Femur (tissue), 1 donor: ENCODE results near the gene PRKAG2.
"Not testable (repeated sequence)": the region's sequence is repeated elsewhere in the genome, so short reads cannot be mapped to it uniquely, and the experiment has no call there.

Source experiments
- DNase-seq: peaks from one replicate; pipeline ENCODE4 v3.0.0-alpha.2; 2017

The PRKAG2 gene

DNA sequence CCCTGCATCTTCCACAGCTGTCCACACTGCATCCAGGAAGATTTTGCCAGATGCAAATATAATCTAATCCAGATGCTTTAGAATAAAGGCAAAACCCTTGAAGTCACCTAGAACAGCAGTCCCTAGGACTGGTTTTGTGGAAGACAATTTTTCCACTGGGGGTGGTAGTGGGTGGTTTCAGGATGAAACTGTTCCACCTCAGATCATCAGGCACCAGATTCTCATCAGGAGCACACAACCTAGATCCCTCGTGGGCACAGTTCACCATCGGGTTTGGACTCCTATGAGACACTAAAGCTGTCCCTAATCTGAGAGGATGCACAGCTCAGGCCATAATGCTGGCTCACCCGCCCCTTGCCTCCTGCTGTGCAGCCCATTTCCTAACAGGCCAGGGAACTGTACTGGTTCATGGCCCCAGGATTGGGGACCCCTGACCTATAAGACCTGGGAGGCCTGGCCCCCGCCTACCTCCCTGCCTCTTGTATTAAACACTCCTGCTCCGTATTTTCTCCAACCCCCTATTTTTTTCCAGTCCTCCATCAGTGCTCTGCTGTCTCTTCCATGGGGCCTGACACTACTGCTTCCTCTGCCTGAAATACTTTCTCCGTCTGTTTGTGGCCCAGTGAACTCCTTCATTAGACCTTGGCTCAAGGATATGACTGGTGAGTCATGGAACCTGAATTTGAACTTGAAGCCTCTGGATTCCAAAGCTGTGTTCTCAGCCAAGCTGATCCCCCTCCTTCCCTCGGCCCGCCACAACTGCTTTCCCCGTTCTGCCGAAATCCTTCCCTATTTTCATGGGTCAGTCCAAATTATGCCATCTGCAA is 277.3 kb downstream of the PRKAG2 start:
- peak; percentile 58 for DNase-seq

DNA sequence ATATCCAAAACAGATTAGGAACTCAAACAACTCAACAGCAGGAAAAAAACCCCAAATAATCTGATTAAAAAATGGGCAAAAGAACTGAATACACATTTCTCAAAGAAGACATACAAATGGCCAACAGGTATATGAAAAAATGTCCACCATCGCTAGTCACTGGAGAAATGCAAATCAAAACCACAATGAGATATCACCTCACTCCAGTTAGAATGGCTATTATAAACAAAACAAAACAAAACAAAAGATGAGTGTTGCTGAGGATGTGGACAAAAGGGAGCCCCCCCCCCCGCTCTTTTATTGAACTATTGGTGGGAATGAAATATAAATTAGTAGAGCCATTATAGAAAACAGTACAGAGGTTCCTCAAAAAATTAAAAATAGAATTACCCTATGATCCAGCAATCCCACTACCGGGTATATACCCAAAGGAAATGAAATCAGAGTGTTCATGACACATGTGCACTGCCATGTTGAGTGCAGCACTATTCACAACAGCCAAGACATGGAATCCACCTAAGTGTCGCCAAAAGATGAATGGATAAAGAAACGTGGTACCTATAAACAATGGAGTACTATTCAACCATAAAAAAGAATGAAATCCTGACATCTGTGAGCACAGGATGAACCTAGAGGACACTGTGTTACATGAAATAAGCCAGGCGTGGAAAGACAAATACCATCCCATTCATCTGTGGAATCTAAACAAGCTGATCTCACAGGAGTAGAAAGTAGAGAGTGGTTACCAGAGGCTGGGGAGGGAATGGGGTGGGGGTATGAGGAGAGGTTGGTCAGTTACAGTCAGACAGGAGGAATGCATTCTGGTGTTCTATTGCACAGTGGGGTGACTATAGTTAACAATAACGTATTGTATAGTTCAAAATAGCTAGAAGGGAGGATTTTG is 279.1 kb downstream of the PRKAG2 start:
- no peak for DNase-seq

DNA sequence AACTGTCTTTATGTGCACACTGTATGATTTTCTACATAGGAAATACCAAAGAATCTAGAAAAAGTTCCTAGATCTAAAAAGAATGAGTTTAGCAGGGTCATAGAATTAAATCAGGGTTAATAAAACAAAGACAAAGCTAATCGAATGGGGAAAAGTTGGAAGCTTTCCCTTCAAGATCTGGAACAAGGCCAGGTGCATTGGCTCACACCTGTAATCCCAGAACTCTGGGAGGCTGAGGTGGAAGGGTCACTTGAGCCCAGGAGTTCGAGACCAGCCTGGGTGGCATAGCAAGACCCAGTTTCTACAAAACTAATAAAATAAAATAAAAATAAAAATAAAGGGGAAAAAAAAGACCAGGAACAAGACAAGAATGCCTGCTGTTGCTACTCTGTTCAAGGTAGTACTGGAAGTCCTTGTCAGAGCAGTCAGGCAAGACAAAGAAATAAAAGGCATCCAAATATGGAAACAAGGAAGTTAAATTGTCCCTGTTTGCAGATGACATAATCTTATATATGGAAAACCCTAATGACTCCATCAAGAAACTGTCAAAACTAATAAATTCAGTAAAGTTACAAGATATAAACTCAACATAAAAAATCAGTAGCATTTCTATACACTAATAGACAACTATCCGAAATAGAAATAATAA is 281.1 kb downstream of the PRKAG2 start:
- no peak for DNase-seq

DNA sequence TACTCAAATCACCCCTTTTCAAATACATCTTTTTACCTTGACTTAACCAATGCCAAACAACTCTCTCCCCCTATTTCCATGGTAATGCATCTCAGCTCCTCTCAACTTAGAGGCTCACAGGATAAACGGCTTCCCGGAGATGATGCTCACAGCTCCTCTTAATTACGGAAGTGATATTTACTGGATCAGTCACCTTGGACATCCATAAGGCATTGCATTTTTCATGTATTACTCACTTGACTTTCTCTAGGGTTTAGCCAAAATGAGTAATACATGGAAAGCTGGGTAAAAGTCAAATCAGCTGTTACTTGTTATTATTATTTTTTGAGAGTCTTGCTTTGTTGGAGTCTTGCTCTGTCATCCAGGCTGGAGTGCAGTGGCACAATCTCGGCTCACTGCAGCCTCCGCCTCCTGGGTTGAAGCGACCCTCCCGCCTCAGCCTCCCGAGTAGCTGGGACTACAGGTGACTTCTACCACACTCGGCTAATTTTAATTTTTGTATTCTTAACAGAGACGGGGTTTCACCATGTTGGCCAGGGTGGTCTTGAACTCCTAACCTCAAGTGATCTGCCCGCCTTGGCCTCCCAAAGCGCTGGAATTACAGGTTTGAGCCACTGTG is 283.9 kb downstream of the PRKAG2 start:
- no peak for DNase-seq

DNA sequence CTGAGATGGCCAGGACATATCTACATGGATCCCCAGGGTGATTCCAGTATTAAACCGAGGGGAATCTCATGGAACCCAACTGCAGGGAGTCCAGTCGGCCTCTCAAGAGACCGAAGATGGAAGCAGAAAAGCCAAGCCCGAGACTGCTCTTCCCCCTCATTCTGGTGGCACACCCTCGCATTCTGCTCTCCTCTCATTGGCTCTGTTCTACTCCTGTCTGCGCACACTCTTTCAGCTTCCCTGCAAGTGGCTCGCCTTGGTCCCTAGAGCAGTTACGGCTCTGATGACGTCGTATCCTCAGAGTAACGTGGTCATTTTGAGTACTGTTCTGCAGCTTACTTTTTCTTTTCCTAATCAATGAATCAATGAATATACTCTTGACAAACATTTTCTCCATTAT is 284.6 kb downstream of the PRKAG2 start:
- DNase-seq = no peak

DNA sequence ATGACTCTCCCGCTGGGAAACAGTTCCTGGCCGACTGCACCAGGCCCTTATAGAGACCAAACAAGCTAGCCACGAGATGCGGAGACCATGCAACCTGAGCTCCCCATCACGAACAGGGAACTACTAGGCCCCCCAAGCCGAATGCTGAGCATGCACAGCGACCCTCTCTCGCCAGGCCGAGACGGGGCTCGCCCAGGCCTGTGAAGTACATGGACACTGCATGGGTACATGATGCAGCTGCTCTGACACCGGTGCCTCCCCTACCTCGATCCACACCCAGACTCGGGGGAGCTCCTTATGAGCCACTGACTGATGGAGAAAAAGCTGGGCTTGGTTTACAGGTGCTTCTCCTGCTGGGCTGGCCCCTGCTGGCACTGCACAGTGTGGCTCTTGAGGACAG is 285.0 kb downstream of the PRKAG2 start:
- DNase-seq = no peak

DNA sequence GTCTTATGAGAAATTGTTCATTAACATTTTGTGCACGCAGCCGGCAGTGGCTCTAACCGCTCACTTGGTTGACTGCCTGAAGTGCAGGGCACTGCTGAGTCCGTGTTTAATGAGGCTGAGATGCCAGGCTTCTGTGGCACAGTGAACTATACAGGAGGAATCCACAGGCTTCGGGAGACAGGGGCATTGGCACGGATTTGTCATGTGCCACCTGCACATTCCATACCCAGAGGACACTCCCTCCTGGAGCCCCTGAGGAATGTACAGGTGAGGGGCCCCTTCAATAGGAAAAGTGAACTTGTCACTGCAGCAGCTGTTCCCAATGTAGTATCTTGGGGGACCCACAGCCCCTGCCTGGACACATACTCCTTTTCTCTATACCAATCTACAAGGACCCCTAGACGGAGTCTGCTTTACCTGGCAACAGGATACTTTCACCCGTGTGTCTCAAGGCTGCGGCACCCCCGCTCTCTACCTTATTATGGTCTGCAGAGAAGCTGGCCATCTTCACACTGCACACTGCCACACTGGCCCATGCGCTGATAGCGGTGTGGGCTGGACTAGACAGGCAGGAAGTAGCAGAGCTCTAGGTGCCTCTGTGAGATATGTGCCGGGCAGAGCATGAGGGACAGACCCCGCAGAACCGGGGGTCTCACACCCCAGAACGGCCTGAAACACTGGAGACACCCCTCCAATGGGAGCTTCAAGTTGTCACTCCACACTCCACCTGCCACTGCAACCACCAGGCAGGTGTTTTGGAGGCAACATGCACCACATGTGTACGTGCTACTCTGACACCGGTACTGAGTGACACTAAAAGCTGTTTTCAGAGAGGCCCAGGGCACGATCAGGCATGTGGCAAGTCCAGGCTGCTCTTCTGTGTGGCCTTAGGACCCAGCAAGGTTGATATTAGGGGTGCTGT is 285.8 kb downstream of the PRKAG2 start:
- DNase-seq = no peak

DNA sequence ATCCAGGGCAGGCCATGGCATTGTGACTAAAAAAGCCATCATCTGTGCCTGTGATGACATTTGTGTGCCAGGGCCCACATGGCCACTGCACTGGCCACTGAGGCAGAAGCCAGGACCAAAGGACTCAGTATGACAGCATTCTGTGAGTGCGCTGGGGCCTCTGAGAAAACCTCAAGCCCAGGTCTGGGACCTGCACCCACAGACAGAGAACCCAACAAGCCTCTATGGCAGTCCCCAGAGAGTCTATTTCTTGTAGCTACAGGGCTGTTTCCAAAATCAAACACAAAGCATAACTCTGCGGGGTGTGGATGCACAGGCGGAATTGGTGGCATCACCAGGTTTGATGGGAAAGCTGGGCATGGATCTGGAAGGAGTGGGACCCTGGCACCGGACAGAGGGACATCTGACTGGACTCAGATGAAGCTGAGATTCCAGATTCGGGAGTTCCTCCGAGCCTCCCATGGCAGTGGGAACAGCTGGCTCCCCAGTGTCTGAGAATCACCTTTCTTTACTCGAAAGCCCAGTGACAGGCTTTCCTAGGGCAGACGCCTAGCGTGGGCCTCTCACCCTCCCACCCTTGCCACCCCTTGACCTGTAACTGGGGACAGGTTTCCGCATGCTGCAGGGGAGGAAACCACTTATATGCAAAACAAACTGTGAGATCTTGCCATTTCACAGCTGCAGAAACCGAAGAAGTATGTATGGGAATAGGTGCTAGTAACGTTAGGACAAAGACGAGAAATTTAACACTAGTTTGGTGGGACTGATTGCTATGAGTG is 286.7 kb downstream of the PRKAG2 start:
- no peak for DNase-seq

DNA sequence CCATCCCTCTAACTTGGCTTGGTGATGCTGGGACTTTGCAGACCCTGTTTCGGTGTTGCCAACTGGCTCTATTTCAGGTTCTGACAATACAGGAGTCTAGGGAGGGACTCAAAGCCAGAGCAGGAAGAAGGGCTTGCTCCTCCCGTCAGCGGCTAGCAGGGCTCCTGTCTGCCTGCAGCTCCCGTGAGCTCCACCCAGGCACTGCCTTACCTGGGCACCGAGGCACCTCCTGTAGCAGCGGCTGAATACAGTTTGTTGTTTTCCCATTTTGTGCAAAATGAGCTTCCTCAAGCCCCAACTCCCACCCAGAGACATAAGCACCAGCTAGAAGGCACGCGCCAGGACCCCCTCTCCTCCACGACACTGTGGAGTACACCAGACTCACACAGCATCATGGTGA is 287.9 kb downstream of the PRKAG2 start:
- DNase-seq = no peak

DNA sequence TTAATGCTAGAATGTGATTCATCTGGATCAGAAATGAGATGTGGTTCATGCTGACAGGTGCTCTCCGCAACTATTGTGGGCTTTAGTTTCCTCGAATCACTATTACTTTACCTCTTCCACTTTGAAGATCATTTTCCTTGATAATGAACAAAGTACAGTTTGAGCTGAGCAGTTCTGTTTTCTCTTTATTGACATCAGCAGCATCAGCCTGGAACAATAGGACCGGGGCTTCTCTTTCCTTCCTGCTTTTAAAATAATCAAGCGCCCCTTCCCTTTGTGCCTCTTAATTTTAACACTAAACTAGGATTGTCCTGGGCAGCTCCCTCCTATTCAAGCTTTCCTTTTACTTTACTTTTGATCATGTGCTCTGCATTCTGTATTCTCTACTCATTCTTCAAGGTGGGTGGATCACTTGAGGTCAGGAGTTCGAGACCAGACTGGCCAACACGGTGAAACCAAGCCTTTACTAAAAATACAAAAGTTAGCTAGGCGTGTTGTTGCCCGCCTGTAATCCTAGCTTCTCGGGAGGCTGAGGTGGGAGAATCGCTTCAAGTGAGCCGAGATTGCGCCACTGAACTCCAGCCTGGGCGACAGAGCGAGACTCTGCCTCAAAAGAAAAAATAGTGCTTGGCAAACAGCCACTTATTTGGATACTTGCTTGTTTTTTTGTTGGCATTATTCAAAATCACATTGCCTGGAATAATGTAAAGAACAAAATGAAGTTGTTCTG is 290.2 kb downstream of the PRKAG2 start:
- no peak for DNase-seq

DNA sequence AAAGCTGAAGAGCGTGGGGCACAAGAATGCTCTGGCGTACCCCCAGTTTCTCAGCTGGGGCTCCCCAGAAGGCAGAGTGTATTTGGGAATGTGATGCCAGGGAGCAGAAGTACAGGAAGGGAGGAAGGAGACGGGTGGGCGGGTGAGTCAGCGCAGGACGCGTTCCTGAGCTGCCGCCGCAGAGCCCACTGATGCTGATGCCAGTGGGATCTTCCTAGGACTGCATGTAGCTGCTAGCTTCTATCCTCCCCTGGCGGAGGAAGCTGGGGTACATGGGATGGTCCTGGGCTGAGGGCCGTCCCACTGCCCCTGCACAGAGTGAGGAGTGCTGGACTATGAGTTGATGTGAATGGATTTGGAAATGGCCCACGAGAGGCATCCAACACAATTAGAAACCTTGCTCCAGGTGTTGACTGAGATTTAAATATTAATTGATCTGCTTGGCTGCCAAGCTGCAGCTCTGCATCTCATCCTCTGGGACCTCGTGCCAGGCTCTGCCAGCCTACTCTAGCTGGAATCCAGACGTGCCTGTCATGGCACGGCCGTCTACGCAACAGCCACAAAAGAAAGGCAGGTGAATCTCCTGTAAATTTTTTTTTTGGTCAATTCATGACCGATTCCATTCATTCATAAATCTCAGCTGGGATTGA is 291.0 kb downstream of the PRKAG2 start:
- DNase-seq = no peak

DNA sequence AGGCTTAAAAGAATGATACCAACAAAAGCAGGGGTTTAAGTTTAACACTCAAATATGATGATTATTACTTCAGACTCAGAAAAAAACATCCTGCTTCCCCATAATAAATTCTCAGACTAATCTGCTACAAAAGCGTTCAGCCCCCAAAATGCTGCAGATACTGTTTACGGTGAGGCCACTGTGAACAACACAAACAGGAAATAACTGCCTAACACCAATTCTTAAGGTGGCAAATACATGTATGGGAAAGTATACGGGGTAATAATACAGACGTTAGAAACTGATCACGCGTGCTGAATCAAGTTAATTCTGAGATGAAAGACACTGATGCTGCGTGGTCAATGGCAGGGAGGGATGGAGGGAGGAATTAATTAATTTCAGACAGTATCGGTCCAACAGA is 295.2 kb downstream of the PRKAG2 start:
- no peak for DNase-seq

DNA sequence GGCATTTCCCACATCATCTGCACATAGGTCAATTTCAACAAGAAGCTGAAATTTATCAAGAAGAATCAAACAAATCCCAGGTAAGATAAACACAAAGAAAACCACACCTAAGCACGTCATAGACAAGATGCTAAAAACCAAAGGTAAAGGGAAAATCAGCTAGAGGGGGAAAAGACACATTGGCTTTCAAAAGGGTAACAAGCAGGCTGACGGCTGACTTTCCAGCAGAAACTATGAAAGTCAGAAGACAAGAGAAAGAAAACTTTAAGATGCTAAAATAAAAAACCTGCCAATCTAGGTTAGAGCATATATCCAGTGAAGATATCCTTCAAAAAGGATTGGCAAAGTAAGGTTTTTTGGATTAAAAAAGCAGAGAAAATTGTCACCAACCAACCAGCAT is 297.3 kb downstream of the PRKAG2 start:
- no peak for DNase-seq

DNA sequence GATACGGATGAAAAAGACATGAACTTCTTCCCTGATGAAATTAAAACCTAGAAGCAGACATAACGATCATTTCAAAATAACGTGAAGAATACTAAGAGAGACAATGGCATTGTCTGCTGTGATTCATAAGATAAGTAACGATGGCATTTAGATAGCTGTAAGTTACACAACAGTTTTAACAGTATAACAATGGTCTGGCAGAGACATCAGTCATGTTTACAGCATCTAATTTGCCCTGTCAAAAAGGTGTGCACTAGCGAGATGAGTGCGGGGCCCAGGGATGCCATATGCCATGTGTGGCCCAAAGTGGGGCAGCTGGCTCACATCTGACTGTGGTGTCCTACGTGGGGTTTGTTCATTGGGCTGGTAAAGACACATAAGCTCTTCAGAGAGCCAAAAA is 301.5 kb downstream of the PRKAG2 start:
- DNase-seq = no peak

DNA sequence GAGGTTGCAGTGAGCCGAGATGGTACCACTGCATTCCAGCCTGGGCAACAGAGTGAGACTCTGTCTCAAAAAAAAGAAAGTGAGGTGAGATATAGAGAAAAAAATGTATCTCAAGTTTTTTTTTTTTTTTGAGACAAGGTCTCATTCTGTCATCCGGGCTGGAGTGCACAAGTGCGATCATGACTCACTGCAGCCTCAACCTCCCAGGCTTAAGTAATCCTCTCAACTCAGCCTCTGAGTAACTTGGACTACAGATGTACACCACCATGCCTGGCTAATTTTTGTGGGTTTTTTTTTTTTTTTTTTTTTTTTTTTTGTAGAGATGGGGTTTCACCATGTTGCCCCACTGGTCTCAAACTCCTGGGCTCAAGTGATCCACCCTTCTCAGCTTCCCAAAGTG is 303.9 kb downstream of the PRKAG2 start:
- DNase-seq = not testable (repeated sequence)

DNA sequence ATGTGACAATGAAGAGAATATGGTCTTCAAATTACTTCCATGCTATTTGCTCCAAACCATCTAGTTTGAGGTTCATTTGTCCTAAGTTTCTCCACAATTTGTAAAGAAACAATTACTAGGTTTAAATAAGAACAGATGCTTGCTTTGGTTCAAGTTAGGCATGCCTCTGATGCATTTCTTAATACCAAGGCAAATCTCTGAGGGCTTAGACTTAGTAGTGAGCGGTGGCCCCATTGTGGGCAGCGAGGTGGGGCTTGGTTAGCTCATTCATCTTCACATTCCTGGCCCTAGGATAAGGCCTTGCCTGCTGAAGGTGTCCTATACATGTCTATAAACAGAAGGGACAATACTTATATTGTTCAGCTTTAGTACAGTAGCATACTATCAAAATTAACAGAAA is 304.8 kb downstream of the PRKAG2 start:
- no peak for DNase-seq

DNA sequence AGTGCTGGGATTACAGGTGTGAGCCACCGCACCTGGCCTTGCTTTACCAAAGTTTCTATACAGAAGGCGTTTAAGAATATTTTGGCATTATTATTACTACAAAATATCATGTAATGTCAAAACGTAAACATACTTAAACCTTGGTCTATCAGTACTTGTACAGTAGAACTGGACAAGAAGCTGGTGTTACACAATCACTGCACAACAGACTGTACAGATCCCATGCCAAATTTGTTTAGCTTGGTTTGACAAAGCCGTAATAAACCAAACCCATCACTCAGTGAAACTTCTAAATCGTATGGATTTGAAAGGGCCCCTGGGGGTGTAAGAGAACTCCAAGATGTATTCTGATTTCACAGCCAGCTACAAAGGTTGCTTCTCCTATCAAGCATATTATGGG is 305.4 kb downstream of the PRKAG2 start:
- DNase-seq = no peak

DNA sequence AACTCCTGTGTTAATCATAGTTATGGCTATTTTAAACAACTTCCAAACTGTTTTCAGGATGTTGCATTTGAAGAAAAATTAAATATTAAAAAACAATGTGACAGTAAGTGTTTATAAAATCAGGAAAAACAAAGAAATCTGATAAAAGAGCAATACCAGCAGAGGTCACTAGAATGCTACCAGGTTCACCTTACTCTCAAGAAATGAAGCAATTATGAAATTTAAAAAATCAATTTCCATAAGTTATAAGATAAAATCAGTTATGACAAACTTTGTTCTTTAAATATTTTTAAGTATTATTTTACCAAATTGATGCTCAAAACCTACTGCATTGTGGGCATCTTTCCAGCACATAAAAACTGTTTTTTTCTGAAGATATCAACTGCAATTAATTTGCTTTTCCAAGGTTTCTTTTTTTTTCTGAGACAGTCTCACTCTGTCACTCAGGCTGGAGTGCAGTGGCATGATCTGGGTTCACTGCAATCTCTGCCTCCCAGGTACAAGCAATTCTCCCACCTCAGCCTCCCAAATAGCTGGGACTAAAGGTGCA is 306.5 kb downstream of the PRKAG2 start:
- no peak for DNase-seq
